Stimulated activated CD8-positive, alpha-beta memory T cell treated with anti-CD3 and anti-CD28 coated beads, Interleukin-7, amount 100 ng/mL, for 1 hour (primary cell): ENCODE measurements around the gene USP5.
A peak's percentile ranks its signal among the peaks of the same experiment; 100 is the strongest.

Experiments
- DNase-seq, 2 donors: peaks; one replicate each; pipeline ENCODE4 v3.0.0-alpha.2; 2020; ENCODE audit warnings: low read depth in 2 of 2

USP5 gene

DNA sequence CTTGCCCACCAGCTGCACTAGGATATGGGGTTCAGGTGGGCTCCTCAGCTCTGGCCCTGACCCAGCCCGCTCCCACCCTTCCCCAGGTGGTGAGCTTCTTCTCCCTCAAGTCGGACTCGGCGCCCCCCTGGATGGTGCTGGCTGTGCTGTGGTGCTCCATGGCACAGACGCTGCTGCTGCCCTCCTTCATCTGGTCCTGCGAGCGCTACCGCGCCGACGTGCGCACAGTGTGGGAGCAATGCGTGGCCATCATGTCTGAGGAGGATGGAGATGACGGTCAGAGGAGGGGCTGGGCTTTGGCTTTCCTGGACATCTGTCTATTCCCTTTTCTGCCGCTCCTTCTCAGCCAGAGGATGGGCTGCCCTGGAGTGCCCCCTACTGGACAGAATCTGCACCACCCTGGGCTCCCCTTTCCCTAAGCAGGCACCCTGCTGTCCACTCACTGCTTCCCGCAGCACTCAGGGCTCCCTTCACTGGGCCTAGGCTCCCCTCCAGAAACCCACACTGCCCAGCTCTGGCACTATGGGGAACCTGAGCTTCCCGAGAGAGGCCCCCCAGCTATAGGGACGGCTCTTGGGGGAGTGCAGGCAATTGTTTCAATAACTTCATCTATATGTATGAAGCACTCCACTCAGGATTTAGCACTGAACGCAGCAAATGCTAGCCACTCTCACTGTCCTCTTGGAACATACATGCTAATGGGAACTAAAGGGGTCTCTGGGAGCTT, 26.4 kb upstream of the USP5 start:
- peak; percentile 50 to 68 for DNase-seq

GRCh38 chr12:6826125-6826733, 25.7 kb upstream of the USP5 start:
- no peak for DNase-seq

DNA sequence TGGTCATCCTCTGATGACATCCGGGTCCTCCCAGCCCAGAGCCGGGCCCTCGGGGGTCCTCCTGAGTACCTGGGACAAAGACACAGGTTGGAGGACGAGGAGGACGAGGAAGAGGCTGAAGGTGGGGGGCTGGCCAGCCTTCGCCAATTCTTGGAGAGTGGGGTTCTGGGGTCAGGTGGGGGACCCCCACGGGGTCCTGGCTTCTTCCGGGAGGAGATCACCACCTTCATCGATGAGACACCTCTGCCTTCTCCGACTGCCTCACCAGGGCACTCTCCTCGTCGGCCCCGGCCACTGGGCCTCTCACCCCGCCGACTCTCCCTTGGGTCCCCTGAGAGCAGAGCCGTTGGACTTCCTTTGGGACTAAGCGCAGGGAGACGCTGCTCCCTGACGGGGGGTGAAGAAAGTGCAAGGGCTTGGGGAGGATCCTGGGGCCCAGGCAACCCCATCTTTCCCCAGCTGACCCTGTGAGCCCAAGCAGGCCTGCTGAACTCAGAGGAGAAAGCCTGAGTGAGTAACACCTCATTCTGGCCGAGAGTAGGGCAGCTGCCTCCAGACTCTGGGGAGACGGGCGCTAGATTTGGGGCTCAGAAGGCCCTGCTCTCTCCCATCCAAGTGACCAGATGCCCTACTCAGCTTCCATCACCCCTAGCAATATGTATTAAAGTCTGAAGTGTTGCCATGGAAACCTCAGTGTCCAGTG, 25.1 kb upstream of the USP5 start:
- no peak for DNase-seq

DNA sequence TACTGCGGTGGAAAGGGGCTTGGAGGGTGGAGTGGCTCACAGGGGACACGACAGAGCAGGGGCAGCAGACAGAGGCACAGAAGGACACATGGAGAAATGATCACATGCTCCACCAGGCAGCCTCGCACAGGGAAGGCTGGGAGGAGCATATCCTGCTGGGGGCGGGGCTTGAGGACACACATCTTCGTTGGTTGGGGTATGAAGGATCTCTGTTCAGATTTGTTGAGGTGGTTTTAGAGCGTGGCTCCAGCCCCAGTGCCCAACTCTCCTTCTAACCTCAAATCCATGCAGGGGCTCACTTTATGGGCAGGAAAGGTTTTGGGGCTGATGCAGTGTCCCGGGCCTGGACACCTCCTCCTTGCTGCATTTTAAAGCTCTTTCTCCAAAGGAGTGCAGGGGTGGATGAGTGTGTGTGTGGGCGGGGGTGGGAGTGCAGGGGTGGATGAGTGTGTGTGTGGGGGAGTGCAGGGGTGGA, 24.5 kb upstream of the USP5 start:
- DNase-seq, result no peak

GRCh38 chr12:6827982-6828780, 23.8 kb upstream of the USP5 start, which contains the start of gene P3H3:
TSS of gene P3H3 (plus strand) at chr12:6828407. CDS start at chr12:6828441, 34 bp downstream.
- DNase-seq, result no peak

DNA sequence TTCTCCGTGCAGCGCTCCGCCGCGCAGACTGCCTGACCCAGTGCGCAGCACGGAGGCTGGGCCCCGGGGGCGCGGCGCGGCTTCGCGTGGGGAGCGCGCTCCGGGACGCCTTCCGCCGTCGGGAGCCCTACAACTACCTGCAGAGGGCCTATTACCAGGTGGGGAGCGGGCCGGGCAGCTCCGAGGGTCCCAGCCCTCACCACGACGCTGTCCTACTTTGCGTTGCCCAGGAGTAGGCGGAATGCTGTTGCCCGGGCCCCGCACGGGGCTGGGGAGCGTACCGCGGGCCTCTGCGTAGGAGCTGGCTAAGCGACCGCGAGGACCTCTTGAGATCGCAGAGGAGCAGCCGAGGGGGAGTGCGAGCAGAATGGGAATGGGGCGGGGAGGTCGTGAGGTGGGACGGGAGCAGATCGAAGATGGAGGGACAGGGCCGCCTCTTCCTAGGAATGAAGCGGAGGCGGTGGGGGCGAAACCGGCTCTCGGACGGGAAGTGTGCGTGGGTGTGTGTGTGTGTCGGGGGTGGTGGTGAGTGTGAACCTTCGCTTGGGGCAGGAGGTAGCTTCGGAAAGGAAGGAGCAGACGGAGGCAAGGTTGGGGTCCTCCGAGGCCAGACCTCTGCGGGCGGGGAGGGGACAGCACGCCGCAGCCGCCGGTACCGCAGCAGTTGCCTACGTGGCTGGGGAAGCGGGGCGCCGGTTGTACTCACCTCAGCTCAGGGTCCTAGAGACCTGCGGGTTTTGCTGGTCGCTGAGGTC, 23.0 kb upstream of the USP5 start:
- DNase-seq, result no peak

DNA sequence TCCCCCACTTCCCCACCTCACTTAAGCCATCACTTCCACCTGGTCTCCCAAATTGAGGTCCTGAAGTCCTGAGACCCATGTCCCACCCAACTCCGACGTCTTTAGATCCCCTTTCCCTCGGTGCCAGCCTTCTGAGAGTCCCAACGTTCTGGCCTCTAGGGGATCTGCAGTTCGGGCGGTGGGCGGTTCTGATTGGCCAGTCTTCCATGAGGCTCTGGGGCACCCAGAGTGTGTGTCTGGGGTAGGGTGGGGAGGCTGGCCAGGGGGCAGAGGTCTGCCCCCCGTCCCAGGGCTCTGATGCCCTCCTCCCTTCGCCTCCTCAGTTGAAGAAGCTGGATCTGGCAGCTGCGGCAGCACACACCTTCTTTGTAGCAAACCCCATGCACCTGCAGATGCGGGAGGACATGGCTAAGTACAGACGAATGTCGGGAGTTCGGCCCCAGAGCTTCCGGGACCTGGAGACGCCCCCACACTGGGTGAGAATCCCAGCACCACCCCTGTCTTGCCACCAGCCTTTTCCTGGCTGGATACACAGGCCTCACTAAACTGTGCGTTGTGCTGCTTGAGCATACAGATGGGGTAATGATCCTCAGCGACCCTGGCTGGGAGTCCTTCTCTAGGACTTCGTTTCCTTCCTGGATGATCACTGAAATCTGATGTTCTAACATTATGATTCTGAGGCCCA, 22.3 kb upstream of the USP5 start:
- DNase-seq, result no peak

- no peak for DNase-seq
Observed at GRCh38 chr12:6830286-6830890, 21.6 kb upstream of the USP5 start.

GRCh38 chr12:6830999-6831398, 21.0 kb upstream of the USP5 start:
- DNase-seq, result no peak

DNA sequence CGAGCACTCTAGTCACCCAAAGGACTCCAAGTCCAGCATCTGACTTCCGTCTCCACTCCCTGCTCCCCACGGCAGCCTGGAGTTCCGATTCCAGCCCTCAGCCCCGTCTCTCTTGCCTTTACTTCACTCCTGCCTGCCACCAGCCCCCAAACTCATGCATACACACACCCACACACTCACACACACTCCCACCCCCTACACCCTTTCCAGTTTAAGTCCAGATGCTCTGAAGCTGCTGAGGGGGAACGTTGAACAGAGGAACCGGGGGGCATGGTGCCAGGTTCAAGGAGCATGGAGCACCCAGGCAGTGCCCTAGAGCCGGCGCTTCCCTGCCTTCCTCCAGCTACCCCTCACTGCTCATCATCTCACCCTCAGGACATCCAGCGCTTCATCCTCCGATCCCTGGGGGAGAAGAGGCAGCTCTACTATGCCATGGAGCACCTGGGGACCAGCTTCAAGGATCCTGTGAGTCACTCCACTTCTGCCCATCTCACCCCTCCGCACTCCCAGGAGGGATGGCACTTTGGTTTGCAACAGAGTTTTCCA, 20.4 kb upstream of the USP5 start:
- no peak for DNase-seq

DNA sequence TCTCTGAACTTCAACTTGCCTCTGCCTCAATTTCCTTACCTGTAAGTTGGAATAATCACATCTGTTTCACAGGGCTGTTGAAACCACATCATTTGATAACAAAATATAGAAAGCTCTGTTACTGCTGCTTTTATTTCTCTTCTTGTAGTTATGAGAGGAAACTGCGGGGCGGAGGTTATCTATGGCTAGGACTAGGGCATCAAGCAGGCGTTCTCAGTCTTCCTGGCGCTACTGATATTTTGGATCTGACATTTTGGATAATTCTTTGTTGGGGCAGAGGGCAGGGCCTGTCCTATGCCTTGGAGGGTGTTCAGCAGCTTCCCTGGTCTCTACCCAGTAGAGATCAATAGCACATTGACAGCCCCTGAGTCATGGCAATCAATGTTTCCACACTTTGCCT, 19.8 kb upstream of the USP5 start:
- DNase-seq, result no peak

- no peak for DNase-seq
Observed at GRCh38 chr12:6833189-6833890, 18.6 kb upstream of the USP5 start.

DNA sequence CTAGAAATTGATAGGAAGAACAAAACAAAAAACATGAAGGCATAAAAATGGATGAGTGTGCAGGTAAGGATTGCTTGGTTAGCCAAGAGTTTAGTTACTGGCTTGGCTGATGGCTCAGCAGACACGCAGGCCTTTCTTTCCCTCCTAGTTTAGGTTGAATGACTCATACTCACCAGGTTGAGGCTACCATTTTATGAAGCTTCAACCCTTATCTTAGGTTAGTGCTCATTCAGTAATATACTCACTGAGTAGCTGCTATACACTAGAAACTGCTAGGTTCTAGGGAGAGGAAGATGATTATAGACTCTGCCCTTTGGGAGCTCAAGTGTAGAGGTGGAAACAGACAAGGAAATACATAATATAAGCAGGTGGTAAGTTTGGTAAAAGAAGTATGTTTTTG, 17.7 kb upstream of the USP5 start:
- DNase-seq, result no peak

DNA sequence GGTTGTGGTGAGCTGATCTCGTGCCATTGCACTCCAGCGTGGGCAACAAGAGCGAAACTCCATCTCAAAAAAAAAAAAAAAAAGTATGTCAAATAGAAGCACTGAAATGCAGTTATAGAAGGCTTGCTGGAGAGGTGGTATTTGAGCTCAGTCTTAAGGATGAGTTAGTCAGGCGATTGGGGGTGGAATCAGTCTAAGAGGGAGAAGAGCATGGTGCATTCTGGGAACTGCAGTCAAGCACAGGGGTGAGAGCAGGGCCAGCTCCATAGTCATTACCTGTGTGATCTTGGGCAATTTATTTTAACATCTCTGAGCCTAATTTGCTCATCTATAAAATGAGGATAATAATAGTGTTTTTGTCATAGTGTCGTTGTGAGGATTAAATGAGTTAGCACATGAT, 17.1 kb upstream of the USP5 start:
- DNase-seq, result no peak

DNA sequence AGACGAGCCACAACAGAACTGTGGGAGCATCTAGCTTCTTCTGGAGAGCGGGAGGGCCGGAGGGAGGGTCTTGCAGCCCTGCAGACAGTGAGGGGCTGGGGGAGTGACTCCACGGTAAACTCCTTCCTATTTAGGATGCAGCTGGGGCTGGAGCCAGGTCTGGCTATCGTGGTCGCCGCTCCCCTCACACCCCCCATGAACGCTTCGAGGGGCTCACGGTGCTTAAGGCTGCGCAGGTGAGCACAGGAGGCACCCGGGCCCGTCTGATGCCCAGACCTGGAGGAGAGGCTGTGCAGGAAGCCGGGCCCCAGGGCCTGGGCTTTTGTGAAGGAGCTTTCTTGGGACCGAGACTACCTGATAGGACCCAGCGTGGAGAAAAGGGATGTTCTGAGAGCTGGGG, 15.1 kb upstream of the USP5 start:
- DNase-seq, result no peak

GRCh38 chr12:6837370-6838060, 14.4 kb upstream of the USP5 start:
- DNase-seq, result no peak

GRCh38 chr12:6838854-6839253, 13.1 kb upstream of the USP5 start:
- no peak for DNase-seq

- no peak for DNase-seq
Observed at GRCh38 chr12:6839482-6840201, 12.3 kb upstream of the USP5 start.
